K562 (cell line): Measurements from ENCODE around the gene RNASE4. TPM values are rescaled to one million over a fixed set of nuclear protein-coding genes. Genes with fewer than 3 reads are reported as not detected.

Source experiments
- ATAC-seq: fragments of 200-7000 bp; cut with Tn5 transposase; 3 replicates; pipeline ENCODE4 v1.9.1; 2020; ENCODE audit warnings: moderate library complexity
- BruUV-seq: library from RNA; stranded (reverse); fragments of 400-500 nt; replicated peaks from 2 replicates; lab custom pipeline; 2021; lab: Mats Ljungman, UMichigan
- CTCF ChIA-PET: fragments of 300-600 bp; formaldehyde crosslinking; extraction: SDS; loops from one replicate; lab custom pipeline; 2021; ENCODE audit warnings: low intra/inter-chr PET ratio; lab: Yijun Ruan, JAX
- POLR2A ChIA-PET: fragments of 300-600, 350-650 bp; sonication (Branson Sonifier 250); formaldehyde crosslinking; extraction: SDS; loops from one replicate; lab custom pipeline; 2021; ENCODE audit warnings: antibody characterized with exemption, inconsistent platforms; lab: Yijun Ruan, JAX
- DNase-seq, 4 experiments: peaks; one replicate each; pipeline versions ENCODE4 v3.0.0 to v3.0.0-alpha.2; 2011 to 2018; ENCODE audit warnings: low spot score in 3 of 4, mixed read lengths in 3 of 4; ENCODE audit errors: extremely low read depth in 1 of 4
- FAIRE-seq: peaks from 2 replicates; lab custom pipeline; 2011; peaks lifted over from hg19 to GRCh38; lab: Jason Lieb, UNC
- H2AFZ ChIP-seq: 2 replicates; pipeline ENCODE4 v1.6.0; 2011; ENCODE audit warnings: low read depth, low read length, control low read depth, inconsistent platforms
- H3K27ac ChIP-seq: fragments of 200-600 bp; 3 replicates; pipeline ENCODE4 v1.8.0; 2011; ENCODE audit warnings: low read depth, mild to moderate bottlenecking, control low read depth, inconsistent platforms, low read length, moderate library complexity, mixed read lengths; ENCODE audit errors: extremely low read depth
- H3K27me3 ChIP-seq, 2 experiments: fragments of 300-600 bp in 1 of 2; 2 replicates in 1 of 2; 3 replicates in 1 of 2; pipeline versions ENCODE4 v1.6.0 to v1.8.0; 2011; ENCODE audit warnings: inconsistent platforms in 2 of 2, low read length in 2 of 2, mild to moderate bottlenecking in 1 of 2, mixed read lengths in 1 of 2, moderate library complexity in 1 of 2; ENCODE audit not compliant: control insufficient read depth in 2 of 2, insufficient read depth in 2 of 2
- H3K36me3 ChIP-seq: fragments of 300-600 bp; 3 replicates; pipeline ENCODE4 v1.8.0; 2011; ENCODE audit warnings: mild to moderate bottlenecking, low read length, inconsistent platforms; ENCODE audit not compliant: control insufficient read depth, insufficient read depth
- H3K4me1 ChIP-seq, 2 experiments: fragments of 200-600 bp in 1 of 2; replicated peaks in 1 of 2; 2 replicates in 1 of 2; 3 replicates in 1 of 2; pipeline versions ENCODE4 v1.5.1 to v1.8.0; 2011; ENCODE audit warnings: inconsistent platforms in 2 of 2, low read length in 2 of 2, mild to moderate bottlenecking in 1 of 2, mixed read lengths in 1 of 2, moderate library complexity in 1 of 2; ENCODE audit not compliant: control insufficient read depth in 2 of 2, insufficient read depth in 2 of 2
- H3K4me2 ChIP-seq: 2 replicates; pipeline ENCODE4 v1.6.1; 2011; ENCODE audit warnings: low read length, control low read depth, inconsistent platforms, mixed read lengths; ENCODE audit not compliant: insufficient read depth
- H3K4me3 ChIP-seq: fragments of 200-600 bp; sonication (generic), shearing (Covaris generic); 2 replicates; pipeline ENCODE4 v1.5.1; 2016; ENCODE audit warnings: control low read depth, inconsistent platforms
- H3K79me2 ChIP-seq: fragments of 200-600 bp; 3 replicates; pipeline ENCODE4 v1.8.0; 2011; ENCODE audit warnings: low read length, inconsistent platforms; ENCODE audit not compliant: control insufficient read depth, insufficient read depth
- H3K9ac ChIP-seq, 2 experiments: 2 replicates each; pipeline versions ENCODE4 v1.6.0 to v1.6.1; 2011; ENCODE audit warnings: low read depth in 2 of 2, low read length in 2 of 2, control low read depth in 1 of 2, inconsistent platforms in 1 of 2, mild to moderate bottlenecking in 1 of 2, mixed read lengths in 1 of 2; ENCODE audit not compliant: insufficient read depth in 1 of 2
- H3K9me1 ChIP-seq: one replicate; pipeline ENCODE4 v1.6.0; 2011; ENCODE audit warnings: inconsistent platforms, mild to moderate bottlenecking, low read length, moderate library complexity; ENCODE audit not compliant: control insufficient read depth, insufficient read depth
- H3K9me3 ChIP-seq: replicated peaks from 2 replicates; pipeline ENCODE4 v1.5.1; 2011; ENCODE audit warnings: low read depth, low read length, inconsistent platforms; ENCODE audit not compliant: control insufficient read depth, insufficient read depth
- H4K20me1 ChIP-seq: replicated peaks from 2 replicates; pipeline ENCODE4 v1.6.1; 2011; ENCODE audit warnings: low read length, inconsistent platforms, mixed read lengths; ENCODE audit not compliant: control insufficient read depth, insufficient read depth
- ARID2 ChIP-seq: fragments of 450-650 bp; IDR thresholded peaks from 2 replicates; pipeline ENCODE4 v1.6.1; 2017; ENCODE audit warnings: antibody characterized with exemption, mild to moderate bottlenecking
- BRCA1 ChIP-seq, 2 experiments: fragments of 450-650 bp in 1 of 2; sonication (generic) in 1 of 2; formaldehyde crosslinking in 1 of 2; IDR thresholded peaks; 2 replicates each; pipeline versions ENCODE4 v1.5.0 to v1.6.1; 2017 to 2020; ENCODE audit warnings: mild to moderate bottlenecking in 1 of 2, missing genetic modification reagents in 1 of 2
- CEBPG ChIP-seq, 3 experiments: fragments of 200-800 bp in 1 of 3; sonication (Bioruptor generic) in 1 of 3; sonication (generic) in 1 of 3; formaldehyde crosslinking in 1 of 3; IDR thresholded peaks in 2 of 3; conservative IDR thresholded peaks in 1 of 3; 2 replicates each; pipeline versions ENCODE4 v1.6.1 to v1.8.0; 2016 to 2022; ENCODE audit warnings: missing compliant biosample characterization in 2 of 3, missing genetic modification characterization in 2 of 3, mild to moderate bottlenecking in 1 of 3, missing genetic modification reagents in 1 of 3
- FOXJ2 ChIP-seq: fragments of 200-800 bp; sonication (Bioruptor generic); IDR thresholded peaks from 2 replicates; pipeline ENCODE4 v1.6.1; 2016; ENCODE audit warnings: missing genetic modification characterization, missing compliant biosample characterization
- HNRNPK ChIP-seq: fragments of 200-400 bp; formaldehyde crosslinking; IDR thresholded peaks from one replicate; pipeline ENCODE4 v1.6.1; 2018; ENCODE audit warnings: mild to moderate bottlenecking, low read depth, low read length; ENCODE audit not compliant: poor library complexity, severe bottlenecking
- LARP7 ChIP-seq: fragments of 450-650 bp; IDR thresholded peaks from 2 replicates; pipeline ENCODE4 v1.6.1; 2016
- RAD21 ChIP-seq, 2 experiments: fragments of 250-450 bp in 1 of 2; fragments of 450-650 bp in 1 of 2; sonication (Bioruptor Pico) in 1 of 2; formaldehyde crosslinking in 1 of 2; IDR thresholded peaks in 1 of 2; conservative IDR thresholded peaks in 1 of 2; 2 replicates each; pipeline versions ENCODE4 v1.4.0 to v1.8.0; 2020 to 2022; ENCODE audit warnings: mild to moderate bottlenecking in 2 of 2, moderate library complexity in 1 of 2
- SOX6 ChIP-seq: fragments of 450-650 bp; IDR thresholded peaks from 2 replicates; pipeline ENCODE4 v1.6.1; 2014; ENCODE audit warnings: mild to moderate bottlenecking
- ZNF143 ChIP-seq: sonication (generic); formaldehyde crosslinking; IDR thresholded peaks from 2 replicates; pipeline ENCODE4 v1.9.0; 2022; ENCODE audit warnings: mild to moderate bottlenecking, missing genetic modification reagents
- WGBS: fragments of 100-300 bp; shearing (Covaris generic); methylation state at CpG from one replicate; pipeline ENCODE4 v1.1.6; 2016; ENCODE audit warnings: low coverage, mixed read lengths; ENCODE audit not compliant: insufficient coverage; ENCODE audit errors: missing lambda C conversion rate; 5-methylcytosine and 5-hydroxymethylcytosine counted together
- in situ Hi-C: fragments of 300-500 bp; cut with MboI; formaldehyde crosslinking; loops from 4 replicates; pipeline ENCODE4 v1.15.0; 2018; ENCODE audit warnings: inconsistent platforms, mixed read lengths
- intact Hi-C: fragments of 100-400 bp; cut with micrococcal nuclease; formaldehyde crosslinking; loops from 2 replicates; pipeline ENCODE4 v1.14.2; 2022
- polyA plus RNA-seq, 8 experiments: library from polyadenylated mRNA; depleted of rRNA in 4 of 8; stranded (reverse) in 5 of 8; unstranded in 3 of 8; fragments of >200 nt; fragmentation: Nextera tagmentation in 2 of 8; fragmentation: Illumina TruSeq in 1 of 8; extraction: Ambion mirVana in 2 of 8; extraction: Trizol in 1 of 8; gene quantifications; 2 replicates each; pipeline versions ENCODE4 v1.2.1 to v1.2.3, GENCODE V29; 2011 to 2014; ENCODE audit warnings: inconsistent platforms in 1 of 8, missing spikeins in 1 of 8
- total RNA-seq, 7 experiments: library from RNA; depleted of rRNA in 6 of 7; stranded (reverse); fragments of >200 nt in 6 of 7; fragmentation: Illumina TruSeq in 2 of 7; extraction: Trizol in 2 of 7; gene quantifications; 2 replicates each; pipeline versions ENCODE4 v1.2.1 to v1.2.3, GENCODE V29; 2011 to 2021; ENCODE audit warnings: low replicate concordance in 1 of 7
- TF ChIP-seq, protein P1 (sequence below): sonication (generic); formaldehyde crosslinking; IDR thresholded peaks from 2 replicates; pipeline ENCODE4 v1.8.1; 2023; ENCODE audit warnings: mild to moderate bottlenecking, missing genetic modification reagents
- TF ChIP-seq, protein P2 (sequence below), 2 experiments: IDR thresholded peaks; 2 replicates each; pipeline ENCODE4 v1.6.1; 2012; ENCODE audit warnings: improper control_type of control experiment in 2 of 2, low read depth in 2 of 2, low read length in 2 of 2, borderline replicate concordance in 1 of 2
- TF ChIP-seq, protein P3 (sequence below): fragments of 450-650 bp; IDR thresholded peaks from 2 replicates; pipeline ENCODE4 v1.6.1; 2017; ENCODE audit warnings: mild to moderate bottlenecking, moderate library complexity

RNASE4 gene
- total and polyA plus RNA-seq, 9 of the 15 experiments (the other 6 are each of a cell fraction or from before 2014, with no cell fraction given): 0.09 to 0.22 (median 0.13) TPM; not detected in 2

DNA sequence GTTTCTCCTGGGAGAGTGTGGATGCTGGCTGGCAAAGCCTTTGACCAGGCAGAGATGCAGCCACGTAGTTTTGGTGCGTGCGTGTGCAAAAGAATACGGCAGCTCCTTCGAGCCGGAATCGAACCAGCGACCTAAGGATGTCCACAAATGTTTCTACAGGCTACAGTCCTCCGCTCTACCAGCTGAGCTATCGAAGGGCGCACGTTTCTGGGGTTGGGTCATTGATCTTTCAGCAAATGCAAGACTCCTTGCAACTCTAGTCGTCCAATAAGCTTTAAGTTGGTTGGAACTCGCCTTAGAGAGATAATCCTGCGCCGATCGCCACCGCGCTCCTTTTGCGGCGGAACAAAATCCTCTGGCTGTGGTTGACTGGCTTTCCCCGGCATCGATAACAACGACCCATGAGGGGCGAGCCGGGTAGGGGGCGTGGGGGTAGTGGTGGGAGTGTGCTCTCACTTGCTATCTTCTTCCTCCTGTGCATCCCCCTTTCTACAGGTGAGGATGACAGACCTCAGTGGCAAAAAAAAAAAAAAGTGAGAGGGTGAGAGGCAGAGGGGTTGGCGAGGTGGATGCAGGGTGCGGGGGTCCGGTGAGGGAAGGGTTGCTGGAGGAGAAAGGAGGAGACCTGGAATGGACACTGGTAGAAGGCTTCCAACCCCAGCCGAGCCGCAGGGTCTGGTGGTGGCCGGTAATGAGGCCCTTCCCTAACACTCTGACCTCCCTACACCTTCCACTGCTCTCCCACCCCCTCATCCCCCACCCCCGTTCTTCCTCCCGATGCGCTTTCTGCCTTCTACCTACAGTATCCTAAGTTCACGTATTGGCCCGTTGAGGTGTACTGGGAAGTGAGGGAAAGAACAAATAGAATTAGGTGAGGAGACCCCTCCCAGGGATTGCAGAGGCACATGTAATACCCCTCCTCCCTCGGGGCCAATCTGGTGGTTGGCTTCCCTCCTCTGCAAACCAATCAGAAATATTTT lies 31.1 kb upstream of the RNASE4 start:
- DNase-seq: peak; percentile 22 to 82 (median 38)
- no TSS peak for BruUV-seq
- H4K20me1 ChIP-seq: peaks cover 7% of the 10 kb centered on the region; the same call in 1 of the 2 replicates
- TF ChIP-seq RAD21 (CRISPR knock-in tag; conservative IDR thresholded peaks at IDR 0.05 in 1 of 2, IDR thresholded peaks at IDR 0.05 in 1 of 2) (peak in 1 of 2 experiments; percentile 8; a peak in 1 of 4 replicates), LARP7 (no peak), ARID2 (no peak), CEBPG (CRISPR knock-in tag; IDR thresholded peaks at IDR 0.05) (peak; percentile 54; the same call in 1 of the 2 replicates), CEBPG (tag; conservative IDR thresholded peaks at IDR 0.05 in 1 of 2, IDR thresholded peaks at IDR 0.05 in 1 of 2) (0 out of 4 replicates have a peak, but pooled peaks of 1 of the 2 experiments have one; percentile 9), HNRNPK (no peak), ZNF143 (CRISPR knock-in tag) (no peak), SOX6 (peak; percentile 59; the same call in 1 of the 2 replicates), BRCA1 (IDR thresholded peaks at IDR 0.05) (no peak), BRCA1 (CRISPR knock-in tag; IDR thresholded peaks at IDR 0.05) (no peak), FOXJ2 (no peak)
- TF ChIP-seq, protein P1, sequence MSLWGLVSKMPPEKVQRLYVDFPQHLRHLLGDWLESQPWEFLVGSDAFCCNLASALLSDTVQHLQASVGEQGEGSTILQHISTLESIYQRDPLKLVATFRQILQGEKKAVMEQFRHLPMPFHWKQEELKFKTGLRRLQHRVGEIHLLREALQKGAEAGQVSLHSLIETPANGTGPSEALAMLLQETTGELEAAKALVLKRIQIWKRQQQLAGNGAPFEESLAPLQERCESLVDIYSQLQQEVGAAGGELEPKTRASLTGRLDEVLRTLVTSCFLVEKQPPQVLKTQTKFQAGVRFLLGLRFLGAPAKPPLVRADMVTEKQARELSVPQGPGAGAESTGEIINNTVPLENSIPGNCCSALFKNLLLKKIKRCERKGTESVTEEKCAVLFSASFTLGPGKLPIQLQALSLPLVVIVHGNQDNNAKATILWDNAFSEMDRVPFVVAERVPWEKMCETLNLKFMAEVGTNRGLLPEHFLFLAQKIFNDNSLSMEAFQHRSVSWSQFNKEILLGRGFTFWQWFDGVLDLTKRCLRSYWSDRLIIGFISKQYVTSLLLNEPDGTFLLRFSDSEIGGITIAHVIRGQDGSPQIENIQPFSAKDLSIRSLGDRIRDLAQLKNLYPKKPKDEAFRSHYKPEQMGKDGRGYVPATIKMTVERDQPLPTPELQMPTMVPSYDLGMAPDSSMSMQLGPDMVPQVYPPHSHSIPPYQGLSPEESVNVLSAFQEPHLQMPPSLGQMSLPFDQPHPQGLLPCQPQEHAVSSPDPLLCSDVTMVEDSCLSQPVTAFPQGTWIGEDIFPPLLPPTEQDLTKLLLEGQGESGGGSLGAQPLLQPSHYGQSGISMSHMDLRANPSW (CRISPR knock-in tag): no peak
- TF ChIP-seq, protein P2, sequence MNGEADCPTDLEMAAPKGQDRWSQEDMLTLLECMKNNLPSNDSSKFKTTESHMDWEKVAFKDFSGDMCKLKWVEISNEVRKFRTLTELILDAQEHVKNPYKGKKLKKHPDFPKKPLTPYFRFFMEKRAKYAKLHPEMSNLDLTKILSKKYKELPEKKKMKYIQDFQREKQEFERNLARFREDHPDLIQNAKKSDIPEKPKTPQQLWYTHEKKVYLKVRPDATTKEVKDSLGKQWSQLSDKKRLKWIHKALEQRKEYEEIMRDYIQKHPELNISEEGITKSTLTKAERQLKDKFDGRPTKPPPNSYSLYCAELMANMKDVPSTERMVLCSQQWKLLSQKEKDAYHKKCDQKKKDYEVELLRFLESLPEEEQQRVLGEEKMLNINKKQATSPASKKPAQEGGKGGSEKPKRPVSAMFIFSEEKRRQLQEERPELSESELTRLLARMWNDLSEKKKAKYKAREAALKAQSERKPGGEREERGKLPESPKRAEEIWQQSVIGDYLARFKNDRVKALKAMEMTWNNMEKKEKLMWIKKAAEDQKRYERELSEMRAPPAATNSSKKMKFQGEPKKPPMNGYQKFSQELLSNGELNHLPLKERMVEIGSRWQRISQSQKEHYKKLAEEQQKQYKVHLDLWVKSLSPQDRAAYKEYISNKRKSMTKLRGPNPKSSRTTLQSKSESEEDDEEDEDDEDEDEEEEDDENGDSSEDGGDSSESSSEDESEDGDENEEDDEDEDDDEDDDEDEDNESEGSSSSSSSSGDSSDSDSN (IDR thresholded peaks at IDR 0.05; ENCODE audit: borderline replicate concordance in 1 of 2, low read depth in 2 of 2, low read length in 2 of 2): no peak
- TF ChIP-seq, protein P3, sequence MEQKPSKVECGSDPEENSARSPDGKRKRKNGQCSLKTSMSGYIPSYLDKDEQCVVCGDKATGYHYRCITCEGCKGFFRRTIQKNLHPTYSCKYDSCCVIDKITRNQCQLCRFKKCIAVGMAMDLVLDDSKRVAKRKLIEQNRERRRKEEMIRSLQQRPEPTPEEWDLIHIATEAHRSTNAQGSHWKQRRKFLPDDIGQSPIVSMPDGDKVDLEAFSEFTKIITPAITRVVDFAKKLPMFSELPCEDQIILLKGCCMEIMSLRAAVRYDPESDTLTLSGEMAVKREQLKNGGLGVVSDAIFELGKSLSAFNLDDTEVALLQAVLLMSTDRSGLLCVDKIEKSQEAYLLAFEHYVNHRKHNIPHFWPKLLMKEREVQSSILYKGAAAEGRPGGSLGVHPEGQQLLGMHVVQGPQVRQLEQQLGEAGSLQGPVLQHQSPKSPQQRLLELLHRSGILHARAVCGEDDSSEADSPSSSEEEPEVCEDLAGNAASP: no peak

More for the DNA sequence above, 31.1 kb upstream of the RNASE4 start:
- H3K4me1 ChIP-seq: peaks cover 6 to 15% of the 10 kb centered on the region in 2 experiments; a peak in 3 of 5 replicates
- CTCF ChIA-PET: no interaction called here
- peak overlapping the region; percentile 69 for H3K4me2 ChIP-seq
- H3K9me1 ChIP-seq: no peaks in the 10 kb centered on the region
- H3K27me3 ChIP-seq: peaks cover 0 to 12% of the 10 kb centered on the region in 2 experiments; a peak in 1 of 5 replicates
- H3K79me2 ChIP-seq: no peaks in the 10 kb centered on the region
- no peaks in the 10 kb centered on the region for H3K36me3 ChIP-seq
- in situ Hi-C loops (no loop called here), intact Hi-C loops (no loop called here)
- H3K4me3 ChIP-seq: peak overlapping the region; percentile 45
- peak; percentile 89 for FAIRE-seq
- POLR2A ChIA-PET: interaction anchor here (0.9 to 1.0 kb wide), 2 partner anchors 11 to 20 kb away, joined by 3 to 4 read pairs; no protein-coding TSS in a partner anchor
- 2% methylated on average over 30 of the region's 39 CpGs for WGBS
- ATAC-seq: peak; percentile 83
- no peaks in the 10 kb centered on the region for H3K9me3 ChIP-seq
- no peak overlapping the region for H3K27ac ChIP-seq
- peak overlapping the region in 1 of 2 experiments; percentile 84; a peak in 1 of 4 replicates for H3K9ac ChIP-seq
- peak overlapping the region; percentile 49; the same call in 1 of the 2 replicates for H2AFZ ChIP-seq
